Right lobe of liver (tissue), 4 donors: ENCODE measurements around the gene DCXR.

Source experiments
- CTCF ChIP-seq, 4 donors: fragments of 200-600 bp in 3 of 4; fragments of 450-650 bp in 1 of 4; IDR thresholded peaks; one replicate each; pipeline versions ENCODE4 v1.5.1 to v1.8.0; 2016 to 2022; ENCODE audit warnings: antibody characterized with exemption in 4 of 4, mild to moderate bottlenecking in 2 of 4
- POLR2A ChIP-seq: fragments of 450-650 bp; IDR thresholded peaks from one replicate; pipeline ENCODE4 v1.6.1; 2017; ENCODE audit warnings: antibody characterized with exemption, mild to moderate bottlenecking
- donor health status: DM: no; HTN: no; CAD: no.
- donor health status: DM: no; HTN: no; CAD: no.
- donor health status: DM: no; HTN: yes; CAD: no.

- TF ChIP-seq CTCF (IDR thresholded peaks at IDR 0.05) (no peak), POLR2A (no peak)
These were observed 21.9 kb upstream of the DCXR start for GRCh38 chr17:82059272-82060000.
